HepG2 (cell line): ENCODE results near the gene SS18L1. TPM values are rescaled to one million over a fixed set of nuclear protein-coding genes. Genes with fewer than 3 reads are reported as not detected.

ENCODE experiments used
- CTCF ChIP-seq: sonication (generic); formaldehyde crosslinking; IDR thresholded peaks from 2 replicates; pipeline ENCODE4 v1.5.0; 2020; ENCODE audit warnings: mild to moderate bottlenecking, missing genetic modification reagents, moderate library complexity
- ERF ChIP-seq: IDR thresholded peaks from 2 replicates; pipeline ENCODE4 v1.6.1; 2018; ENCODE audit warnings: missing biosample characterization, missing genetic modification reagents
- GPBP1L1 ChIP-seq: sonication (generic); formaldehyde crosslinking; IDR thresholded peaks from 2 replicates; pipeline ENCODE4 v1.5.0; 2020; ENCODE audit warnings: mild to moderate bottlenecking, missing genetic modification reagents
- HDAC1 ChIP-seq: sonication (generic); formaldehyde crosslinking; IDR thresholded peaks from 2 replicates; pipeline ENCODE4 v1.5.1; 2020; ENCODE audit warnings: mild to moderate bottlenecking, missing genetic modification reagents
- HNF1A ChIP-seq, 2 experiments: sonication (generic) in 1 of 2; formaldehyde crosslinking in 1 of 2; IDR thresholded peaks; 2 replicates each; pipeline versions ENCODE4 v1.4.0 to v1.6.1; 2016 to 2020; ENCODE audit warnings: borderline replicate concordance in 1 of 2, low read depth in 1 of 2, mild to moderate bottlenecking in 1 of 2, missing genetic modification reagents in 1 of 2
- KAT7 ChIP-seq: IDR thresholded peaks from 2 replicates; pipeline ENCODE4 v1.6.1; 2018; ENCODE audit warnings: borderline replicate concordance, missing compliant biosample characterization
- KDM1A ChIP-seq: IDR thresholded peaks from 2 replicates; pipeline ENCODE4 v1.6.1; 2016; ENCODE audit warnings: missing compliant biosample characterization
- MIXL1 ChIP-seq: IDR thresholded peaks from 2 replicates; pipeline ENCODE4 v1.6.1; 2016
- REPIN1 ChIP-seq: sonication (generic); formaldehyde crosslinking; IDR thresholded peaks from 2 replicates; pipeline ENCODE4 v1.8.0; 2022; ENCODE audit warnings: missing genetic modification reagents, low read depth, mild to moderate bottlenecking, borderline replicate concordance
- RXRB ChIP-seq: IDR thresholded peaks from 2 replicates; pipeline ENCODE4 v1.6.1; 2016; ENCODE audit warnings: borderline replicate concordance, missing genetic modification reagents, missing compliant biosample characterization
- TBX2 ChIP-seq: sonication (generic); formaldehyde crosslinking; IDR thresholded peaks from 2 replicates; pipeline ENCODE4 v1.5.0; 2020; ENCODE audit warnings: missing genetic modification reagents, mild to moderate bottlenecking, borderline replicate concordance
- THAP7 ChIP-seq: sonication (generic); formaldehyde crosslinking; IDR thresholded peaks from 2 replicates; pipeline ENCODE4 v1.8.1; 2023; ENCODE audit warnings: mild to moderate bottlenecking, missing genetic modification reagents
- YY1 ChIP-seq: IDR thresholded peaks from 2 replicates; pipeline ENCODE4 v1.6.1; 2011; ENCODE audit warnings: low read length, low read depth, moderate library complexity, mild to moderate bottlenecking; ENCODE audit not compliant: insufficient read depth, insufficient replicate concordance
- ZGPAT ChIP-seq: IDR thresholded peaks from 2 replicates; pipeline ENCODE4 v1.6.1; 2016; ENCODE audit warnings: mild to moderate bottlenecking
- ZNF605 ChIP-seq: sonication (generic); formaldehyde crosslinking; IDR thresholded peaks from 2 replicates; pipeline ENCODE4 v1.8.0; 2022; ENCODE audit warnings: mild to moderate bottlenecking, missing genetic modification reagents
- polyA plus RNA-seq, 8 experiments: library from polyadenylated mRNA; depleted of rRNA in 3 of 8; stranded (reverse) in 7 of 8; unstranded in 1 of 8; fragments of >200 nt; fragmentation: Illumina TruSeq in 4 of 8; extraction: Trizol in 4 of 8; gene quantifications; 2 replicates each; pipeline versions ENCODE4 v1.2.1 to v1.2.3, GENCODE V29; 2011 to 2016; ENCODE audit warnings: low read depth in 4 of 8, missing spikeins in 1 of 8, mixed read lengths in 1 of 8; ENCODE audit not compliant: insufficient read depth in 1 of 8
- total RNA-seq, 5 experiments: library from RNA; depleted of rRNA; stranded (reverse); fragments of >200 nt; fragmentation: Illumina TruSeq; extraction: Trizol; gene quantifications; 2 replicates each; pipeline ENCODE4 v1.2.3, GENCODE V29; 2016; ENCODE audit warnings: low read depth in 1 of 5

The SS18L1 gene
- total and polyA plus RNA-seq, 2 of the 13 experiments (the other 11 are each of a cell fraction or from before 2014, with no cell fraction given): 17.8 to 27.6 TPM

- no peak for TF ChIP-seq GPBP1L1
- TF ChIP-seq RXRB (CRISPR knock-in tag): no peak; the same call in 1 of the 2 replicates
- no peak for TF ChIP-seq THAP7 (CRISPR knock-in tag)
- peak; percentile 55 for TF ChIP-seq YY1
- peak; percentile 49; the same call in 1 of the 2 replicates for TF ChIP-seq ZGPAT (CRISPR knock-in tag)
- TF ChIP-seq ERF (CRISPR knock-in tag): 0 out of 2 replicates have a peak, but pooled peaks have one; percentile 26
- TF ChIP-seq ZNF605 (CRISPR knock-in tag): peak; percentile 80
- peak; percentile 85; the same call in 1 of the 2 replicates for TF ChIP-seq HDAC1
- TF ChIP-seq CTCF: peak; percentile 18; the same call in 1 of the 2 replicates
- peak; percentile 59; the same call in 1 of the 2 replicates for TF ChIP-seq TBX2 (CRISPR knock-in tag)
- TF ChIP-seq REPIN1 (CRISPR knock-in tag): peak; percentile 72; the same call in 1 of the 2 replicates
- TF ChIP-seq KAT7 (CRISPR knock-in tag): 0 out of 2 replicates have a peak, but pooled peaks have one; percentile 47
- TF ChIP-seq KDM1A: 0 out of 2 replicates have a peak, but pooled peaks have one; percentile 54
- TF ChIP-seq HNF1A (IDR thresholded peaks at IDR 0.05; ENCODE audit: low read depth): no peak
- peak; percentile 48; the same call in 1 of the 2 replicates for TF ChIP-seq HNF1A (CRISPR knock-in tag; IDR thresholded peaks at IDR 0.05; ENCODE audit: borderline replicate concordance)
- TF ChIP-seq MIXL1 (CRISPR knock-in tag): no peak
These were observed 12.1 kb downstream of the SS18L1 start (continued) for GRCh38 chr20:62155428-62156253.
